Measurements from ENCODE around the gene HMGN4.

The HMGN4 gene

DNA sequence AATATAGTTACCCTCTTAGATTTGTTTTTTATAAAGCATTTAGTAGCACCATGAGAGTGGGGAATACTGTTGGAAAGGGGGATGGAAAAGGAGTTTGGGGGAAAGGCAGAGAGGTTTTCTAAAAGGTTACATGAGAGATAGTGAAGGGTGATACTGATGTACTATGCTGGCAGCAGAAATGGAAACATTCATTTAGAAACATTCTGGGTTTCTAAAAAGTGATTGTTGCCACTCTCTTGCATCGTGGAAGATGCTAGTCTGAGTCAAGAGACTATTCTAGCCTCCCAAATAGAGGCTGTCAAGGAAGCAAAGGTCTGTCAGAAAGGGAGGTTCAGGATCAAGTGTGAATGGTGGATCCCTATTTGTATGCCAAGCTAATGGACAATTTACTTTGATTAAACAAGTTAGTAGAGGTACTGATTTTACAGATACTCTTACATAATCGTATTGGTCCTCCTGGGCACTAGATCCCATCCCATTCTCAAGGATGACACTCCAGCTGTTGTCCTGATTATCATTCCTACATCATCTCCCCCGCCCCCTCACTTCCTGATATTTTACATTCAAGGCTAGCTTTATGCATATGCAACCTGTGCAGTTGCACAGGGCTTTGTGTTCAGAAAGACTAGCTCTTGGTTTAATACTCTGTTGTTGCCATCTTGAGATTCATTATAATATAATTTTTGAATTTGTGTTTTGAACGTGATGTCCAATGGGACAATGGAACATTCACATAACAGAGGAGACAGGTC is 43.2 kb downstream of the HMGN4 start:
- no peak for DNase-seq
- no peak overlapping the region for H3K4me3 ChIP-seq (ENCODE audit: low read depth, low read length)
- H3K27ac ChIP-seq: no peak overlapping the region
- no peaks in the 10 kb centered on the region for H3K36me3 ChIP-seq (replicated peaks)
- TF ChIP-seq, protein P1, sequence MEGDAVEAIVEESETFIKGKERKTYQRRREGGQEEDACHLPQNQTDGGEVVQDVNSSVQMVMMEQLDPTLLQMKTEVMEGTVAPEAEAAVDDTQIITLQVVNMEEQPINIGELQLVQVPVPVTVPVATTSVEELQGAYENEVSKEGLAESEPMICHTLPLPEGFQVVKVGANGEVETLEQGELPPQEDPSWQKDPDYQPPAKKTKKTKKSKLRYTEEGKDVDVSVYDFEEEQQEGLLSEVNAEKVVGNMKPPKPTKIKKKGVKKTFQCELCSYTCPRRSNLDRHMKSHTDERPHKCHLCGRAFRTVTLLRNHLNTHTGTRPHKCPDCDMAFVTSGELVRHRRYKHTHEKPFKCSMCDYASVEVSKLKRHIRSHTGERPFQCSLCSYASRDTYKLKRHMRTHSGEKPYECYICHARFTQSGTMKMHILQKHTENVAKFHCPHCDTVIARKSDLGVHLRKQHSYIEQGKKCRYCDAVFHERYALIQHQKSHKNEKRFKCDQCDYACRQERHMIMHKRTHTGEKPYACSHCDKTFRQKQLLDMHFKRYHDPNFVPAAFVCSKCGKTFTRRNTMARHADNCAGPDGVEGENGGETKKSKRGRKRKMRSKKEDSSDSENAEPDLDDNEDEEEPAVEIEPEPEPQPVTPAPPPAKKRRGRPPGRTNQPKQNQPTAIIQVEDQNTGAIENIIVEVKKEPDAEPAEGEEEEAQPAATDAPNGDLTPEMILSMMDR (IDR thresholded peaks at IDR 0.05; ENCODE audit: low read depth, low read length, missing control alignments): no peak
- in situ Hi-C loops (cut with HindIII; ENCODE audit: low pct_ligation_motif_present, low sequenced_read_pairs): no loop called here
- peaks cover 2% of the 10 kb centered on the region for H3K27me3 ChIP-seq (replicated peaks)

GRCh38 chr6:26588965-26589364 is 50.8 kb downstream of the HMGN4 start:
- H3K27me3 ChIP-seq (replicated peaks): peaks cover 3% of the 10 kb centered on the region
- in situ Hi-C loops (cut with HindIII; ENCODE audit: low pct_ligation_motif_present, low sequenced_read_pairs): no loop called here

DNA sequence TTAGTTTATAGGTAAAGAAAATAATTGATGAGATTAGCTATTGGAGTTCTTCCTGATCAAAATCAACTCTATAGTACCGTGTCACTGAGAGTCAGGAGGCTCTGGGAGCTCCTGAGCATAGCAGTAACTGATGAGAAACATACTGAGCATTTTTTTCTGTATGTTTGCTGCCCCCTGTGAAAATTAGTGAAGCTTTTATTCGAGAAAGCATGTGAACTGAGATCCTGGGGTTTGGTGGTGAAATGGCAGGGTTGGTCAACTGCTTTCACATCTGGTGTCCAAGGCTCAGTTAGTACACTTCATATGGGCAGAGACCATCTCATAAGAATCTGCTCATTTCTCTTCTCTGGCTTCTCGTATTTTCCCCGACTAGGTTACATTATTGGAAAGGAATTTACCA is 54.5 kb downstream of the HMGN4 start:
- Histone ChIP-seq H3K27ac (no peak overlapping the region), H3K36me3 (replicated peaks) (no peaks in the 10 kb centered on the region), H3K27me3 (replicated peaks) (peaks cover 2% of the 10 kb centered on the region), H3K4me3 (ENCODE audit: low read depth, low read length) (no peak overlapping the region)
- in situ Hi-C loops (cut with HindIII; ENCODE audit: low pct_ligation_motif_present, low sequenced_read_pairs): no loop called here
- DNase-seq: no peak
- TF ChIP-seq, protein P1 (IDR thresholded peaks at IDR 0.05; ENCODE audit: low read depth, low read length, missing control alignments): no peak

More at GRCh38 chr6:26588965-26589364, 50.8 kb downstream of the HMGN4 start:
- Histone ChIP-seq H3K36me3 (replicated peaks) (no peaks in the 10 kb centered on the region), H3K4me3 (ENCODE audit: low read depth, low read length) (no peak overlapping the region), H3K27ac (no peak overlapping the region)
- TF ChIP-seq, protein P1 (IDR thresholded peaks at IDR 0.05; ENCODE audit: low read depth, low read length, missing control alignments): no peak
- no peak for DNase-seq

DNA sequence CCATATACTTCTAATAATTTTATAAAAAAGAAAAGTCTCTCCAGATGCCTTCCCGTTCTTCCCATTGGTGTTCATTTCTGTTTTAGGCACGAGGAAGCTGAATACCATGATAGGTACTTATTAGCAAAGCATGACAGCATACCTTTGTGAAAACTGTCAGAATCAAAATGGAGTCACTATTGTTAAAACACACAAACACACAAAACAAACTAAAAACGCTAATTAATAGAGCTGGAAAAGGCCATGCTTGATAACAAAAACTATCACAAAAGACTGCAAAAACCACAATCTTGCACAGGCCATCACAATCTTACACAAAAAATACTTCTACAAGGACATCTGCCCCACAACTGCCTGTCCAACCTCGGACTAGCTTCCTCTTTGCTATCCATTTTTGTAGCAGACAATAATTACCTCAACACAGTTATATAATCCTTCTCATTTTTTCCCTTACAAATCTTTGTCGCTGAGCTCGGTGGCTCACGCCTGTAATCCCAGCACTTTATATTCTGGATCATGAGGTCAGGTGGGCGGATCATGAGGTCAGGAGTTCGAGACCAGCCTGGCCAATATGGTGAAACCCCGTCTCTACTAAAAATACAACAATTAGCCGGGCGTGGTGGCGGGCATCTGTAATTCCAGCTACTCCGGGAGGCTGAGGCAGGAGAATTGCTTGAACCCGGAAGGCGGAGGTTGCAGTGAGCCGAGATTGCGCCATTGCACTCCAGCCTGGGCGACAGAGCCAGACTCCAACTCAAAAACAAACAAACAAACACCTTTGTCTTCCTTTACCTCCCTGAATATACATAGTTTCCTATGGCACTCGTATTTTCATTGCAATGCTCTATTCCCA is 55.3 kb downstream of the HMGN4 start:
- TF ChIP-seq, protein P1 (IDR thresholded peaks at IDR 0.05; ENCODE audit: low read depth, low read length, missing control alignments): no peak
- DNase-seq: no peak
- peaks cover 4% of the 10 kb centered on the region for H3K36me3 ChIP-seq (replicated peaks)
- H3K4me3 ChIP-seq (ENCODE audit: low read depth, low read length): peak overlapping the region; percentile 42
- H3K27me3 ChIP-seq (replicated peaks): peaks cover 2% of the 10 kb centered on the region
- H3K27ac ChIP-seq: no peak overlapping the region
- in situ Hi-C loops (cut with HindIII; ENCODE audit: low pct_ligation_motif_present, low sequenced_read_pairs): no loop called here

DNA sequence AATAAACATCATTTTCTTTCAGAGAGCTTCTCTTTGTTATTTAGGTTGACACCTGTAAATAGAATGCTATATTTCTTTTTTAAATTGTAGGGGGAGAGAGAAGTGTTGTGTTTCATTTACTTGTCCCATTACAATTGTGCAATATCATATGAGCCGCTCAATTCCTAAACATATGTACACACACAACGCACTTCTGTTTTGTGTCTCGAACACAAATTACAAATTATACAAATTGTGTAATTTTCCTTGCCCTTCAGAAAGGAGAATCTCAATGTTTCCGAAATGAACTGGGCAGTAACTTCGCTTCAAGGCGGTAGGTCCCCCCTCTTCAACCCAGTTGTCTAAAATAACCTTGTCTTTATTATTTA is 55.9 kb downstream of the HMGN4 start:
- Histone ChIP-seq H3K36me3 (replicated peaks) (peaks cover 8% of the 10 kb centered on the region), H3K27me3 (replicated peaks) (peaks cover 2% of the 10 kb centered on the region), H3K27ac (no peak overlapping the region), H3K4me3 (ENCODE audit: low read depth, low read length) (peak overlapping the region; percentile 42)
- no peak for DNase-seq
- TF ChIP-seq, protein P1 (IDR thresholded peaks at IDR 0.05; ENCODE audit: low read depth, low read length, missing control alignments): no peak
- in situ Hi-C loops (cut with HindIII; ENCODE audit: low pct_ligation_motif_present, low sequenced_read_pairs): no loop called here

Data from brain microvascular endothelial cell (primary cell).